Thyroid gland (tissue), 4 donors: ENCODE data around the gene CDKN2B.

Experiments used
- CTCF ChIP-seq, 6 experiments: fragments of 200-600 bp in 3 of 6; fragments of 450-650 bp in 3 of 6; sonication (generic) in 3 of 6; IDR thresholded peaks; one replicate each; pipeline ENCODE4 v1.5.1; 2016 to 2019; ENCODE audit warnings: antibody characterized with exemption in 6 of 6, mild to moderate bottlenecking in 2 of 6, inconsistent platforms in 1 of 6, moderate library complexity in 1 of 6
- POLR2A ChIP-seq, 2 donors: fragments of 450-650 bp; IDR thresholded peaks; one replicate each; pipeline ENCODE4 v1.6.1; 2017; ENCODE audit warnings: antibody characterized with exemption in 2 of 2, mild to moderate bottlenecking in 2 of 2, moderate library complexity in 1 of 2

GRCh38 chr9:21985964-21986667 lies 23.0 kb downstream of the CDKN2B start:
- no peak for TF ChIP-seq POLR2A (IDR thresholded peaks at IDR 0.05)
- no peak for TF ChIP-seq CTCF (IDR thresholded peaks at IDR 0.05)
